PFSK-1 (cell line): ENCODE results near the gene RPL36A.

Experiments
- FOXP2 ChIP-seq: optimal IDR thresholded peaks from 2 replicates; pipeline ENCODE3; 2011; ENCODE audit warnings: borderline replicate concordance, control low read depth, inconsistent platforms; ENCODE audit not compliant: insufficient read depth; ENCODE audit errors: extremely low read length, extremely low read depth
- POLR2AphosphoS5 ChIP-seq: IDR thresholded peaks from 2 replicates; pipeline ENCODE4 v1.6.1; 2012; ENCODE audit warnings: low read depth, mild to moderate bottlenecking, control low read depth, low read length, moderate library complexity
- SIN3A ChIP-seq: IDR thresholded peaks from 2 replicates; pipeline ENCODE4 v1.6.1; 2012; ENCODE audit warnings: mild to moderate bottlenecking, low read length, moderate library complexity, borderline replicate concordance; ENCODE audit not compliant: insufficient read depth
- TAF1 ChIP-seq: IDR thresholded peaks from 2 replicates; pipeline ENCODE4 v1.6.1; 2012; ENCODE audit warnings: low read length, control low read depth, borderline replicate concordance; ENCODE audit not compliant: insufficient read depth
- TF ChIP-seq, protein P1 (sequence below), 2 experiments: IDR thresholded peaks; 2 replicates each; pipeline versions ENCODE4 v1.6.1 to v1.8.0; 2011 to 2012; ENCODE audit warnings: low read depth in 2 of 2, low read length in 2 of 2, control low read depth in 1 of 2, inconsistent platforms in 1 of 2, mild to moderate bottlenecking in 1 of 2, moderate library complexity in 1 of 2; ENCODE audit not compliant: insufficient read depth in 1 of 2

Gene RPL36A

GRCh38 chrX:101417190-101417589 lies 26.4 kb downstream of the RPL36A start:
- TF ChIP-seq TAF1 (no peak), SIN3A (no peak), FOXP2 (no peak), POLR2AphosphoS5 (no peak)
- TF ChIP-seq, protein P1, sequence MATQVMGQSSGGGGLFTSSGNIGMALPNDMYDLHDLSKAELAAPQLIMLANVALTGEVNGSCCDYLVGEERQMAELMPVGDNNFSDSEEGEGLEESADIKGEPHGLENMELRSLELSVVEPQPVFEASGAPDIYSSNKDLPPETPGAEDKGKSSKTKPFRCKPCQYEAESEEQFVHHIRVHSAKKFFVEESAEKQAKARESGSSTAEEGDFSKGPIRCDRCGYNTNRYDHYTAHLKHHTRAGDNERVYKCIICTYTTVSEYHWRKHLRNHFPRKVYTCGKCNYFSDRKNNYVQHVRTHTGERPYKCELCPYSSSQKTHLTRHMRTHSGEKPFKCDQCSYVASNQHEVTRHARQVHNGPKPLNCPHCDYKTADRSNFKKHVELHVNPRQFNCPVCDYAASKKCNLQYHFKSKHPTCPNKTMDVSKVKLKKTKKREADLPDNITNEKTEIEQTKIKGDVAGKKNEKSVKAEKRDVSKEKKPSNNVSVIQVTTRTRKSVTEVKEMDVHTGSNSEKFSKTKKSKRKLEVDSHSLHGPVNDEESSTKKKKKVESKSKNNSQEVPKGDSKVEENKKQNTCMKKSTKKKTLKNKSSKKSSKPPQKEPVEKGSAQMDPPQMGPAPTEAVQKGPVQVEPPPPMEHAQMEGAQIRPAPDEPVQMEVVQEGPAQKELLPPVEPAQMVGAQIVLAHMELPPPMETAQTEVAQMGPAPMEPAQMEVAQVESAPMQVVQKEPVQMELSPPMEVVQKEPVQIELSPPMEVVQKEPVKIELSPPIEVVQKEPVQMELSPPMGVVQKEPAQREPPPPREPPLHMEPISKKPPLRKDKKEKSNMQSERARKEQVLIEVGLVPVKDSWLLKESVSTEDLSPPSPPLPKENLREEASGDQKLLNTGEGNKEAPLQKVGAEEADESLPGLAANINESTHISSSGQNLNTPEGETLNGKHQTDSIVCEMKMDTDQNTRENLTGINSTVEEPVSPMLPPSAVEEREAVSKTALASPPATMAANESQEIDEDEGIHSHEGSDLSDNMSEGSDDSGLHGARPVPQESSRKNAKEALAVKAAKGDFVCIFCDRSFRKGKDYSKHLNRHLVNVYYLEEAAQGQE (IDR thresholded peaks at IDR 0.05; ENCODE audit: insufficient read depth in 1 of 2, low read depth in 2 of 2, low read length in 2 of 2), result no peak

- TF ChIP-seq SIN3A, result no peak
- TF ChIP-seq, protein P1 (IDR thresholded peaks at IDR 0.05; ENCODE audit: insufficient read depth in 1 of 2, low read depth in 2 of 2, low read length in 2 of 2), result no peak
- peak; percentile 62; the same call in 1 of the 2 replicates for TF ChIP-seq TAF1
- TF ChIP-seq FOXP2, result no peak
- TF ChIP-seq POLR2AphosphoS5, result peak; percentile 77
These were observed 27.4 kb downstream of the RPL36A start for GRCh38 chrX:101417981-101418841.

DNA sequence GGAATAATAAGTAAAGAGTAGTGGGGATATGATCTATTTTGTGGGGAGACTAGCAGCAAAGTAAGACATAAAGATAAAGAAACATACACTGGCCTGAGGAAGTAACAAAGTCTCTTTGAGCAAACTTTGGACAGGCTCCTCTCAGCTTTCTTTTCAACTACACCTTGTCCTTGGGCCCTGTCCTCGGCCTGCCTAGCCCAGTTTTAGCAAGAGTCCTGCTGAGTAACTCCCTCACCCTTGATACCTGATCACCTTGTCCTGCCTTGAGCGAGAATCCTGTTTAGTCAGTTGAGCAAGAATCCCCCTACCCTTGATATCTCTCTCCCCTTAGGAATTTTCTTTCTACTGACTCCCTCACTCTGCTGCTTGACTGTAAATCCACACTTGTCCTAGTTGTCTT lies 28.7 kb downstream of the RPL36A start:
- TF ChIP-seq SIN3A, result no peak
- TF ChIP-seq POLR2AphosphoS5, result no peak
- no peak for TF ChIP-seq TAF1
- no peak for TF ChIP-seq FOXP2
- TF ChIP-seq, protein P1 (IDR thresholded peaks at IDR 0.05; ENCODE audit: insufficient read depth in 1 of 2, low read depth in 2 of 2, low read length in 2 of 2), result no peak

GRCh38 chrX:101427954-101428353 lies 37.1 kb downstream of the RPL36A start:
- TF ChIP-seq SIN3A (no peak), FOXP2 (no peak), POLR2AphosphoS5 (no peak), TAF1 (no peak)
- TF ChIP-seq, protein P1 (IDR thresholded peaks at IDR 0.05; ENCODE audit: insufficient read depth in 1 of 2, low read depth in 2 of 2, low read length in 2 of 2), result no peak
